ENCODE measurements around the gene NFIA.
A peak's percentile ranks its signal among the peaks of the same experiment; 100 is the strongest.

The NFIA gene

DNA sequence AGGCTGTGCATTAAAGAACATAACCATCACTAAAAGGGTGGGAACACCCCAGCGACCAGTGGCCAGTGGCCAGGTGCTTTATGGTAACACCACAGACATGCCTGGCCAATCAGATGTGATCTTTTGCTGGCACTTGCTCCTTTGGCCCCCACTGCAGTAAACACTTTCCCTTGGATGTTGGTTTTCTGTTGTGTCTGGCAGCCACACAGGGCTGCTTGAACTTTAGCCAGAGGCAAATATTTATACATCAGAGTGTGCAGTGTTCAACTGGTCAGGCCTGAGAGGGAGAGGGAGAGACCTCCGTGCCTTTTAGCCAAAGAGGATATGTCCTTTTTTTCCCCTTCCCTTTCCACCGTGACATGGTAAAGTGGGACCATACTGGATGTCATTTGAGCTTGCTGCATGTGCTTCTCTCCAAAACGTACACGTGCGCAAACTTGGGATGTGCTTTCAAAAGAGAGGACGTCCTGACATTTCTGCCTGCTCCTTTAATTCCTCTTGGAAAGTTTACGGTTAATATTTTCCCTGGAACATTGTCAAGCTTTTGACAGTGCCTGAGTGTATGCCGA is 101.2 kb downstream of the NFIA start:
- DNase-seq (ENCODE audit: low spot score): peak; percentile 26

DNA sequence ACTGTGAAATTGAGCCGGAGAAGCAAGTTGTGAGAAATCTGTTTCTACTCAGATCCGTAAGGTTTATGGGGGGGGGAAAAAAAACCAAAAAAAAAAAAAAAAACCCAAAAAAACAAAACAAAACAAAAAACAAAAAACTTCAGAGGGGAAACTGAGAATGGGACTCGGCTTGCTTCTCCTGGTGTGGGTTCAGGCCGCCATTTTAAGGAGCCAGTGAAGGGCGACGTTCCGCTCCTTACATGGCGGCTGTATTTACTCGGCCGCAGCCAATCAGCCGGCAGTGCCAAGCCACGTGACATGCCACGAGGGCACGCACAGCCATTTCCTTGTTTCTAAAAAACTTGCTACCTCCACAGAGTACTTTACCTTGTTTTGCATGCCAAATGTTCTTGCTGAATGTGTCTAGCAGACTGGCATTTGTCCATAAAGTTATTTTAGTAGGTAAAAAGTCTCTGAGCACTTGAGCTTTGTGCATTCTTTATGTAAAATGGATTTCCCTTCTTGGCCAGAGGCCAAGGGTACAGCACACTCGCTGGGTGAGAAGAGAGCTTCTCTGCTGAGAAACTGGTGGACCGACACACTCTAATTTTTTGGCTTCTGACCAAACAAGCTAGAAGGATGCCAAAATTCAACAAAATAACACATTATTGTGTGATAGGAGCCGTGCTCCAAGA is 101.8 kb downstream of the NFIA start:
- peak; percentile 96 for DNase-seq (ENCODE audit: low spot score)

- DNase-seq (ENCODE audit: low spot score): no peak
These were observed 102.3 kb downstream of the NFIA start for GRCh38 chr1:61184714-61185106.

- DNase-seq (ENCODE audit: low spot score): no peak
These were observed 104.4 kb downstream of the NFIA start for GRCh38 chr1:61186753-61187152.

DNA sequence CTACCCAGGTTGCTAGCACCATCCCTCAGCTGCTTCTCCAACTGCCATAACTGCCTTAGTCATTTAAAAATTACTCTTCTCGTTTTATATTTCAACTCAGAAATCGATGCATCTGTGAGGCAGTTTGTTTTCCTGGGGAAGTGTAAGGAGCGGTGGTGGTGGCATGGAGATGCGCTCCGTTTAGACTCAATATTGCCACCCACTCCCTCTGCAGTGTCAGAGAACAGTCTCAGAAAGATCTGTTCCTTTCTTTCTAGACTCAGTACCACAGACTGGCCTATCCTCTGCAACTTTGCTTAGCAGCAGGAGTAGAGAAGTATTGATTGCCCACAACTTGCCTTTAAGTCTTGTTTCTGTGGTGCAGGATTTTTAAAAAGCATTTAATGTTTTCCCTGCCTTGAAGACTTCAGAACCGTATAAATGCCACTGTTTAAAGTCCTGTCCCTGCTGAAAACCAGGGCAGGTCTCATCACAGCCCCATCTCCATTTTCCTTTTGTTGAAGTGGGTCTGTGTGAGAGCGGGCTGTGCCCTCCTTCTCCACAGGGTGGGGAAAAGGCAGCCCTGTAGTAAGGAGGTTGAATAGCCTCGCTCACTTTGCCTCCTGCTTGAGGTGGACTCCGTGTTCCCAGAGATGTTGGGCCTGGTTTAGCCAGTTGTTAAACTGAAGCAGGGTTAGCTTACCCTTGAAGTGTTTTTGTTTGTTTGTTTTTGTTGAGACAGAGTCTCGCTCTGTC is 105.2 kb downstream of the NFIA start:
- no peak for DNase-seq (ENCODE audit: low spot score)

DNA sequence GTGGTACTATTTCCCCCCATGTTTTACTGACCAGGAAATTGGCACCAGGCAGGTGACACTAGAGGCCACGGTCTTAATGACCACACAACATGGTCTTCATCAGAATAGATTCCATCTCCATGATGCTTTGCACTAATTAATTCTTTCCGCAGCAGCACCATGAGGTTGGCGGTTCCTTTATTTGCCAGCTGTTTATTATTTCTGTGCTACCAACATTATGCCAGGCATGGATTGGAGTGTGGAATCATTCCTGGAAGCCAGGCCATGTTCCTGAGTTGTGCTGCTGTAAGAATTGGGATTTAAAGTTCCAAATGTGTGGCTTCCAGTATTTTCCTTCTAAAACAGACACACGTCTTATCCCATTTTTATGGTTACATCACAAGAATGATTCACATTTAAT is 107.8 kb downstream of the NFIA start:
- DNase-seq (ENCODE audit: low spot score): no peak

GRCh38 chr1:61190618-61191432 is 108.5 kb downstream of the NFIA start:
- DNase-seq (ENCODE audit: low spot score): no peak

DNA sequence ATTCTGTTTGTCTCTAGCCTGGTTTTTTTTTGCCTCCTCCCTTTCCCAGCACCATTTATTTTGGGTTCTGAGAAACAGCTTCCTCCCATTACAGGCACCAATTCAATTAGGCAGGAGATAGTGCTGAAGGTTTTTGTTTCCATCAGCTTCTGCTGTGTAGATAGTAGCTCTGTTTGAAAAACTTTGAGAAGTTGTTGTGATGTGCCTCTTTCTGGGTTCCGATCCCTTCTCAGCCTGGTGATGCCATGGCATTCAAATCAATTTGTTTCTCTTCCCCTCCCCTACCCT is 109.0 kb downstream of the NFIA start:
- DNase-seq (ENCODE audit: low spot score): no peak

DNA sequence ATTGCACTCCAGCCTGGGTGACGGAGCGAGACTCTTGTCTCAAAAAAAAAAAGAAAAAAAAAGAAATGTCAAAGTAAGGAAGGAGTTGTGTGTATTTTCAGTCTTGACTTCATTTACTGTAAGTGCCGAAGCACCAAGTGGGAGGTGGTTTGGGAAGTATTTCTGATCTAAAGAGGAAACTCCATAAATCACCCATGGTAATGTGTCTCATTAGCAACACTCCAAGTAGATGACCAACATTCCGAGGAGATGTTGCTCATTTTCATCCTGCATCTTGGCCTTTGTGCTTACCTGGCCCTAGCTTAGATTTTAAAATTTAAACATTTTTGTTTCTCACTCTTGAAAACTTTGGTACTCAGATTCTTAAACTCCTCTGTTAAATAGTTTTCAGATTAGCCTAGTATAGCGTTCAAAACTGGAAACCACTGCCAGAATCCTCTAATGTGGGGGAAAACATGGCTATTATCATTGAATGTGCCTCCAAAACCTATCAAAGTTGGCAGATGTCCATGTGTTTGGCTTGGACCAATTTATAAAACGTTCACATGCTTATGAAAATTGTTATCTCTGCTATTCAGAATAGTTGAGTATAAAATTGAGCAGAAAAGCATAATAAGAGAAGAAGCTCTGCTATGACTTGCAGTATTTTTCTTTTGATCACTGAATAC is 110.4 kb downstream of the NFIA start:
- no peak for DNase-seq (ENCODE audit: low spot score)

- DNase-seq (ENCODE audit: low spot score): no peak
These were observed 111.4 kb downstream of the NFIA start for GRCh38 chr1:61193808-61194207.

DNA sequence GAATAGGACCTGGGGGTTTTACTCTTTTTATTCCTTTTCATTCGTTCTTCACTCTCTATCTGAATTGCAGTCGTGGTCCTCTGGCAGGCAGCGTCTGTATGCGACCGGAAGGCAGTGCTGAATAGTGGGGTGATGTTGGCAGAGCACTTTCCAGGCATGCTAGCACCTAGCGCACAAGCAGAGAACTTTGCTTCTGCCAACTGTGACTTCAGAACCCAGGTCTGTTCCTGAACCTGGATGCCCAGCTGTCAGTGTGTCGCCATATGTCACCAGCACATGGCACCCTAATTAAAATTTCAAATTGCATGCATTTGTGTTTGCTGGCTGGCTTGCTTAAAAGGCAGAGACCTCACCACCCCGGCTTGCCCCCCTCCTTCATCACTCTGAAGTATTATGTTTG is 116.2 kb downstream of the NFIA start:
- DNase-seq (ENCODE audit: low spot score): no peak

GRCh38 chr1:61201035-61201434 is 118.7 kb downstream of the NFIA start:
- no peak for DNase-seq (ENCODE audit: low spot score)

DNA sequence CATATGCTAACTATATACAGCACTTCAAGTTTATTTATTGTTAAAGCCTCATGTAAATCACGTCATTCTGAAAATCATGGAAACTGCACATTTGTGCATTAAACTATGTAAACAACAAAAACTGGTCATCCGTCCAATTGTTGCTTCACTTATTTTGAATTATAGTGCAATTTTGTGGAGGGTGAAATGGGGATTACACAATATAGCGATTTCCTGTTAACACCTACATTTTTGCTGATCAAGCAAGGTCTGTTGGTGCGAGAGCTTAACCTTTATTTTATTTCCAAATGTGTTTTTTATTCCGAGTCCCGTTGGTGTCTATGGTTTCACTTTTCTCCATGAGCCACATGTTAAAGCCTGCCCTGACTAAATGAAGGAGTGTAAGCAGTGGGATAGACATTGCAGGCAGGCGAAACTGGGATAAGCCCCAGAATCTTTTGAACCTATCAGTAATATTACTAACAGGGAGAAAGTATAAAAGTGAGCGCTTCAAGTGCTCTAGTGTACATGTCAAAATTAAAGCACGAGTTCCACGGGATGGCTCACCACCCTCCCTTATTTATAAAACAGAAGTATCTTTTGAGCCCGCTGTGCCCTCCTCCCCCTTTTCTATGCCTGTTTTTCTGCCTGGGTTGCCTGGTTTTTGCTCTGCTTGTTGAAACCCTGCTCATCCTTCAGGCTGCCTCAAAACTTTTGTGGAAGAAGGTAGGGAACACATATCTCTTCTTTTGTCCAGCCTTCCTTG is 120.7 kb downstream of the NFIA start:
- no peak for DNase-seq (ENCODE audit: low spot score)

- no peak for DNase-seq (ENCODE audit: low spot score)
These were observed 122.2 kb downstream of the NFIA start for GRCh38 chr1:61204528-61204927.

DNA sequence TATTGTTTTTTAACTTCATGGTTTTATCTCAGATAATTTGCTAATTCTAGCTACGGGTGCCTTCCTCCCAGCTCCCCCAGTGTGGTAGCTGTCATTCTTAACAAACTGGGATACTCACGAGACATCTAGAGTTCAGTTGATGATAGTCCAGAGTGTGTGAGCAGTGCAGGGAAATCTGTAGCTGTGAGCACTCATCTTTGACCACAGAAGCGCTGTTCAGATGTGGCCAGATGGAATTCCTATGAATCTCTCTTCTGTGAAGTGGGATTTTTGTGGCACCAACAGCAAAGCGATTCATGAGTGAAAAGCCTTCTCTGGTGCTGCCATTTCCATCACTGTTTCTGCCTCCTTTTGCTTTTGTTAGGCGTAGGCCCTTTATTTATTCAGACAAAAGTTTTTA is 125.1 kb downstream of the NFIA start:
- DNase-seq (ENCODE audit: low spot score): no peak

DNA sequence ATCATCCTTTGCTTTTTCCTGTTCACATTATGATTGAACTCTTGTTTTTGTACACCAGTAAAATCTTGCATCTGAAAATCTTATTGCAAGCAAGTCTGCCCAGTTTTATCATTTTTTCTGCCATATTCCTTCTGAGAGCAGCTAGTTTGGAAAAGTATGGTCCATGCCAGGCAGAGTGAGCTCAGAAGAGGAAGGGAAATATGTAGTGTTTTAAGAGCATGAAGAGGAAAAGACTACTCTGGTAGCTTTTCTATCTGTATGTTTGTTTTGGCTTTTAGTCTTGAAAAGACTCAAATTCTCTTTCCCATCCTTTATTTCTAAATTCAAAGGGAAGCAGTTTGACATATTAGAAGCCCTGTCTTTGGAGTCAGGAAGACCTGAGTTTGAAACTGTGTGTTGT is 125.8 kb downstream of the NFIA start:
- no peak for DNase-seq (ENCODE audit: low spot score)

DNA sequence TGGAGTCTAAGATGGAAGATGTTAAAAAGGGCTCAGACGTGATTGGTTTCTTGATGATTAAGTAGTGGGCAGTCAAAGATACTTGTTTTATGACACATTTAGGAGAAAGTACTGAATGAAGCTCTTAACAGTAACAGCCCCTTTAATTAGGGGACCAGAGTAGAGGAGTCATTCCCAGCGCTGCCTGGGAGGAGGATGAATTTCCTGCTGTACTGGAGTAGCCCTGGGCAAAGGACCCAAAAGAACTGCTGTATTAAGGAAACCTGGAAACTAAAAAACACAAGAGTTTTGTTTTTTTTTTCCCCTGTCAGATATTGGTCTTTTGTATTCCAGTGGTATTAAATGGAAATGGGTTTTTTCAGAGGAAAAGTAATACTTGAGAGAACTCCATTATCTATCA is 126.5 kb downstream of the NFIA start:
- DNase-seq (ENCODE audit: low spot score): no peak

GRCh38 chr1:61210435-61211154 is 128.2 kb downstream of the NFIA start:
- peak; percentile 11 for DNase-seq (ENCODE audit: low spot score)

GRCh38 chr1:61213245-61214011 is 131.1 kb downstream of the NFIA start:
- DNase-seq (ENCODE audit: low spot score): no peak

- no peak for DNase-seq (ENCODE audit: low spot score)
These were observed 132.8 kb downstream of the NFIA start for GRCh38 chr1:61215119-61215518.
